ENCODE data around the gene KPNA3.

- TF ChIP-seq REST (IDR thresholded peaks at IDR 0.05; ENCODE audit: unreplicated experiment) = no peak
- TF ChIP-seq CTCF (conservative IDR thresholded peaks at IDR 0.05; ENCODE audit: low read depth in 2 of 2) = no peak
- TF ChIP-seq POLR2AphosphoS5 (IDR thresholded peaks at IDR 0.05; ENCODE audit: low read depth) = no peak
- TF ChIP-seq ETS1 (IDR thresholded peaks at IDR 0.05) = no peak
- no peak for TF ChIP-seq EZH2phosphoT487 (IDR thresholded peaks at IDR 0.05; ENCODE audit: unreplicated experiment)
- no peak for TF ChIP-seq EZH2 (IDR thresholded peaks at IDR 0.05; ENCODE audit: low read depth, unreplicated experiment)
- no peak for TF ChIP-seq JUNB (IDR thresholded peaks at IDR 0.05; ENCODE audit: unreplicated experiment)
- TF ChIP-seq STAT1 (IDR thresholded peaks at IDR 0.05; ENCODE audit: unreplicated experiment) = no peak
- no peak for TF ChIP-seq CREB1 (CRISPR knock-in tag; IDR thresholded peaks at IDR 0.05; ENCODE audit: low read depth)
- TF ChIP-seq ZNF114 (CRISPR knock-in tag; IDR thresholded peaks at IDR 0.05) = no peak
- no peak for TF ChIP-seq NANOG (IDR thresholded peaks at IDR 0.05; ENCODE audit: borderline replicate concordance)
Observed at GRCh38 chr13:49772828-49773227, 19.7 kb downstream of the KPNA3 start.

All from GM23338 (cell line).